Osteocyte (in vitro differentiated cells): Measurements from ENCODE around the gene LENEP. TPM values are rescaled to one million over a fixed set of nuclear protein-coding genes. Genes with fewer than 3 reads are reported as not detected.
A peak's percentile ranks its signal among the peaks of the same experiment; 100 is the strongest.
"Not testable (repeated sequence)": the region's sequence is repeated elsewhere in the genome, so short reads cannot be mapped to it uniquely, and the experiment has no call there.

ENCODE experiments used
- DNase-seq: peaks from one replicate; pipeline ENCODE4 v3.0.0; 2021; ENCODE audit warnings: mixed read lengths; ENCODE audit not compliant: unreplicated experiment; ENCODE audit errors: extremely low spot score
- H3K27ac Mint-ChIP-seq: one replicate; pipeline ENCODE4 v1.8.0; 2021; ENCODE audit warnings: mild to moderate bottlenecking, mixed read lengths; ENCODE audit not compliant: unreplicated experiment
- H3K27me3 Mint-ChIP-seq: one replicate; pipeline ENCODE4 v1.8.0; 2021; ENCODE audit warnings: mixed read lengths; ENCODE audit not compliant: unreplicated experiment
- H3K36me3 Mint-ChIP-seq: one replicate; pipeline ENCODE4 v1.8.0; 2021; ENCODE audit warnings: mixed read lengths; ENCODE audit not compliant: unreplicated experiment
- H3K4me1 Mint-ChIP-seq: one replicate; pipeline ENCODE4 v1.8.0; 2021; ENCODE audit warnings: mixed read lengths; ENCODE audit not compliant: unreplicated experiment
- H3K4me3 Mint-ChIP-seq: one replicate; pipeline ENCODE4 v1.8.0; 2021; ENCODE audit warnings: mild to moderate bottlenecking, moderate library complexity, mixed read lengths; ENCODE audit not compliant: unreplicated experiment
- H3K9me3 Mint-ChIP-seq: one replicate; pipeline ENCODE4 v1.8.0; 2021; ENCODE audit warnings: mixed read lengths; ENCODE audit not compliant: unreplicated experiment
- CTCF ChIP-seq: fragments of 200-600 bp; sonication (generic); IDR thresholded peaks from 2 replicates; pipeline ENCODE4 v1.5.0; 2021; ENCODE audit warnings: antibody characterized with exemption, mild to moderate bottlenecking, moderate library complexity
- total RNA-seq: library from RNA; stranded (reverse); gene quantifications from 2 replicates; pipeline ENCODE4 v1.2.1, GENCODE V29; 2021

LENEP gene
- total RNA-seq, 1 donor from 2014 or later, result not detected

- Mint-ChIP-seq H3K4me1 (peaks cover 8% of the 10 kb centered on the region), H3K9me3 (no peaks in the 10 kb centered on the region), H3K27ac (peak overlapping the region; percentile 50), H3K27me3 (no peaks in the 10 kb centered on the region), H3K4me3 (no peak overlapping the region), H3K36me3 (peaks cover 4% of the 10 kb centered on the region)
- no peak for DNase-seq
- TF ChIP-seq CTCF, result peak; percentile 30
These were observed 440 bp upstream of the LENEP start for GRCh38 chr1:154992721-154993571.

GRCh38 chr1:154994269-154994587 lies 842 bp downstream of the LENEP start:
- Mint-ChIP-seq H3K4me3 (no peak overlapping the region), H3K4me1 (peaks cover 14% of the 10 kb centered on the region), H3K27me3 (no peaks in the 10 kb centered on the region), H3K9me3 (no peaks in the 10 kb centered on the region), H3K27ac (no peak overlapping the region), H3K36me3 (peaks cover 2% of the 10 kb centered on the region)
- TF ChIP-seq CTCF, result no peak
- DNase-seq, result no peak

- no peak for TF ChIP-seq CTCF
- Mint-ChIP-seq H3K4me1 (peaks cover 15% of the 10 kb centered on the region), H3K9me3 (no peaks in the 10 kb centered on the region), H3K27me3 (no peaks in the 10 kb centered on the region), H3K27ac (no peak overlapping the region), H3K4me3 (no peak overlapping the region), H3K36me3 (no peaks in the 10 kb centered on the region)
- DNase-seq, result no peak
These were observed 1.2 kb downstream of the LENEP start for GRCh38 chr1:154994591-154994990.

- peak overlapping the region; percentile 18 for H3K27ac Mint-ChIP-seq
- not testable (repeated sequence) for DNase-seq, H3K27me3 Mint-ChIP-seq, H3K36me3 Mint-ChIP-seq, H3K9me3 Mint-ChIP-seq, H3K4me3 Mint-ChIP-seq
- TF ChIP-seq CTCF, result peak; percentile 58
- H3K4me1 Mint-ChIP-seq, result peaks cover 22% of the 10 kb centered on the region
These were observed 2.1 kb downstream of the LENEP start for GRCh38 chr1:154995301-154995983.

GRCh38 chr1:154996966-154997701 lies 3.7 kb downstream of the LENEP start:
- H3K4me1 Mint-ChIP-seq, result peaks cover 22% of the 10 kb centered on the region
- H3K4me3 Mint-ChIP-seq, result no peak overlapping the region
- no peak for DNase-seq
- no peaks in the 10 kb centered on the region for H3K27me3 Mint-ChIP-seq
- H3K9me3 Mint-ChIP-seq, result no peaks in the 10 kb centered on the region
- TF ChIP-seq CTCF, result no peak
- no peaks in the 10 kb centered on the region for H3K36me3 Mint-ChIP-seq
- no peak overlapping the region for H3K27ac Mint-ChIP-seq
